LNCaP clone FGC (cell line): ENCODE results near the gene ZNF3.

ENCODE experiments used
- DNase-seq: peaks from one replicate; pipeline ENCODE4 v3.0.0-alpha.2; 2011; ENCODE audit warnings: low read depth
- H3K4me3 ChIP-seq: 2 replicates; pipeline ENCODE4 v1.5.1; 2011; ENCODE audit warnings: mild to moderate bottlenecking, low read depth, low read length, control low read depth
- CTCF ChIP-seq: IDR thresholded peaks from 2 replicates; pipeline ENCODE4 v1.5.1; 2012; ENCODE audit warnings: mild to moderate bottlenecking; ENCODE audit not compliant: control insufficient read depth, insufficient read depth; ENCODE audit errors: extremely low read depth

ZNF3 gene

GRCh38 chr7:100107890-100108289 lies 26.4 kb upstream of the ZNF3 start:
- H3K4me3 ChIP-seq: no peak overlapping the region
- no peak for TF ChIP-seq CTCF
- no peak for DNase-seq

- H3K4me3 ChIP-seq: no peak overlapping the region
- TF ChIP-seq CTCF: no peak
- no peak for DNase-seq
These were observed 25.7 kb upstream of the ZNF3 start for GRCh38 chr7:100107125-100107737.

- TF ChIP-seq CTCF: no peak
- DNase-seq: no peak
- no peak overlapping the region for H3K4me3 ChIP-seq
These were observed 25.1 kb upstream of the ZNF3 start for GRCh38 chr7:100106633-100107032.

- no peak overlapping the region for H3K4me3 ChIP-seq
- DNase-seq: no peak
- no peak for TF ChIP-seq CTCF
These were observed 24.0 kb upstream of the ZNF3 start for GRCh38 chr7:100105534-100105933.

- DNase-seq: no peak
- no peak for TF ChIP-seq CTCF
- H3K4me3 ChIP-seq: peak overlapping the region; percentile 64
These were observed 21.7 kb upstream of the ZNF3 start for GRCh38 chr7:100102950-100103840.

GRCh38 chr7:100101016-100101862 lies 19.7 kb upstream of the ZNF3 start, which contains the start of the genes AP4M1 and MCM7:
TSS of gene AP4M1 (plus strand) at chr7:100101643. CDS start at chr7:100101715, 72 bp downstream.
TSS of gene MCM7 (minus strand) at chr7:100101397. CDS start at chr7:100101294, 103 bp downstream.
- TF ChIP-seq CTCF: no peak
- DNase-seq: peak; percentile 96
- peak within 1 kb of the TSS; percentile 64 for H3K4me3 ChIP-seq
